HG03558 (cell line): ENCODE results near the gene RITA1.
A peak's percentile ranks its signal among the peaks of the same experiment; 100 is the strongest.
"Not testable (repeated sequence)": the region's sequence is repeated elsewhere in the genome, so short reads cannot be mapped to it uniquely, and the experiment has no call there.

Source experiments
- ATAC-seq: cut with Tn5 transposase; IDR thresholded peaks from one replicate; pipeline ENCODE4 v1.9.1; 2021; ENCODE audit warnings: moderate number of reproducible peaks; ENCODE audit not compliant: unreplicated experiment; ENCODE audit errors: extremely low read depth

The RITA1 gene, protein sequence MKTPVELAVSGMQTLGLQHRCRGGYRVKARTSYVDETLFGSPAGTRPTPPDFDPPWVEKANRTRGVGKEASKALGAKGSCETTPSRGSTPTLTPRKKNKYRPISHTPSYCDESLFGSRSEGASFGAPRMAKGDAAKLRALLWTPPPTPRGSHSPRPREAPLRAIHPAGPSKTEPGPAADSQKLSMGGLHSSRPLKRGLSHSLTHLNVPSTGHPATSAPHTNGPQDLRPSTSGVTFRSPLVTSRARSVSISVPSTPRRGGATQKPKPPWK

DNA sequence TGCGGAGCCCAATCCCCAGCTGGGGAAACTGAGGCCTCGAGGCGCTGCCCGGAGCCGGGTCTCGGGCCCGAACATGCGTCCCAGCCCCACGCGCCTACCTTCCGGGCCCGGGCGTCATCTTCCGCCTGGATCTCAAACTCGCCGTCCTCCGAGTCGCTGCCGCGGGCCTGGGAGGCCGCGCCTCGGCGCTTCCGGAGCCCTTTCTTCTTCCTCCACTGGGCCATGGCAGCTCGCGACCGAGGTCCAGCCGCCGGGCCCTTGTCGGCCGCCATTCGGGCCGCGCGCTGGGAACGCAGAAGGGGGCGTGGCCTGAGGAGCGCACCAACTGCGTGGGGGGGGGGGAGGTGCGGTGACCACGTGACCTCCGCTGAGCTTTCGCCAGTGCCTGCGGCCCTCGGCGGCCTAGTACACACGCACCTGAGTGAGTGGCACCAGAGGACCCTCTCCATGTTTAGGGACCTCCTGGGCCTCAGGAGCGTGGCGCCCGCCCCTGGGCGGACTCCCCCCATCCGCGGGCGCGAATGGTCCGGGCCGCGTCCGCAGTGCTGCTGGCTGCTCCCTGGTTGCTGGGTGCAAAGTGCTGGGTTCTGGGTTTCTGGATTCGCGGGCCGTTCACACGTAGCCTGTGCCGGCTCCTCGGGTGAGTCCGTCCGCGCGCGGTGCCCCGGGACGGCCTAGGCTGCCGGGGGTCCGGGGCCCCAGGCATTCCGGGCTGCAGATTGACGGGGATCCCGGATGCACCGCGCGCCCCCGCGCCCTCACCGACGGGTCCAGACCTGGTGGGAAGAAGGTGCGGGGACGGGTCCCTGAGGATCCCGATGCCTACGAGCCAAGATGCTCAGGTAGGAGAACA is at the start of gene RITA1, which contains the start of gene DDX54:
RITA1 (plus strand) TSS at position 542 of the 853 bp plus-strand sequence. CDS start 1,026 bp downstream, outside the sequence.
DDX54 (minus strand) TSS at position 299 of the 853 bp plus-strand sequence; CDS start at position 272, 27 bp downstream.
- peak; percentile 18 for ATAC-seq

- no peak for ATAC-seq
Observed at GRCh38 chr12:113136128-113136989, 49.2 kb upstream of the RITA1 start.

DNA sequence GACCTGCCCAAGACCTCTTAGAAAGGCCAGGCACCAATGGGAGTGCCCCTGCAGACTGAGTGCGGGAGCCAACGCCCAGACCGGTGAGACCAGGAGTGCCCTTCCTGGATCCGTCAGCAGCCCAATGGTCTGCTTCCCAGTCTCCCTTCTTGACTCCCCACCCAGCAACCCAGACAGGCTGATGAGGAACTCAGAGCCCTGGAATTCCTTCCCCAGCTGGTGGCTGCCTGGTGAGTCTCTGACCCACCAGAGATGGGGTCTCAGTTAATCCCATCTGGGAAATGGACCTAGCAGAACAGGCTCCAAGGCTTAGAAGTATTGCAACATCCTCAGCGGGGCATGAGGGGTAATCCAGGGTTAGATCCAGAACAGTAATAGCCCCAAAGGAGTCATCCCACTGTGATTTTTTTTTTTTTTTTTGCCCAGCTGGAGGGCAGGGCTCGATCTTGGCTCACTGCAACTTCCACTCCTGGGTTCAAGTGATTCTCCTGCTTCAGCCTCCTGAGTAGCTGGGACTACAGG is 48.5 kb upstream of the RITA1 start:
- ATAC-seq: no peak

- ATAC-seq: no peak
Observed at GRCh38 chr12:113137861-113138783, 47.4 kb upstream of the RITA1 start.

- ATAC-seq: no peak
Observed at GRCh38 chr12:113138826-113139225, 46.7 kb upstream of the RITA1 start.

DNA sequence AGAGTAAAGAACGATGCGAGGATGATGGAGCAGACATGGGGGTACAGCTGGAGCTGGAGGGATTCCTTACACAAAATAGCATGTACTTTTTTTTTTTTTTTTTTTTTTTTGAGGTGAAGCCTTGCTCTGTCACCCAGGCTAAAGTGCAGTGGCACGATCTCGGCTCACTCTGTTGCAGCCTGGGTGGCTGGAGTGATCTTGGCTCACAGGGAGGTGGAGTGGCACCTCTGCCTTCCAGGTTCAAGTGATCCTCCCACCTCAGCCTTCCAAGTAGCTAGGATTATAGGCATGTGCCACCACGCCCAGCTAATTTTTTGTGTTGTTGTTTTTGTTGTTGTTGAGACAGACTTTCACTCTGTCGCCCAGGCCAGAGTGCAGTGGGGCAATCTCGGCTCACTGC is 44.8 kb upstream of the RITA1 start:
- no peak for ATAC-seq

GRCh38 chr12:113141716-113142115 is 43.8 kb upstream of the RITA1 start:
- not testable (repeated sequence) for ATAC-seq

DNA sequence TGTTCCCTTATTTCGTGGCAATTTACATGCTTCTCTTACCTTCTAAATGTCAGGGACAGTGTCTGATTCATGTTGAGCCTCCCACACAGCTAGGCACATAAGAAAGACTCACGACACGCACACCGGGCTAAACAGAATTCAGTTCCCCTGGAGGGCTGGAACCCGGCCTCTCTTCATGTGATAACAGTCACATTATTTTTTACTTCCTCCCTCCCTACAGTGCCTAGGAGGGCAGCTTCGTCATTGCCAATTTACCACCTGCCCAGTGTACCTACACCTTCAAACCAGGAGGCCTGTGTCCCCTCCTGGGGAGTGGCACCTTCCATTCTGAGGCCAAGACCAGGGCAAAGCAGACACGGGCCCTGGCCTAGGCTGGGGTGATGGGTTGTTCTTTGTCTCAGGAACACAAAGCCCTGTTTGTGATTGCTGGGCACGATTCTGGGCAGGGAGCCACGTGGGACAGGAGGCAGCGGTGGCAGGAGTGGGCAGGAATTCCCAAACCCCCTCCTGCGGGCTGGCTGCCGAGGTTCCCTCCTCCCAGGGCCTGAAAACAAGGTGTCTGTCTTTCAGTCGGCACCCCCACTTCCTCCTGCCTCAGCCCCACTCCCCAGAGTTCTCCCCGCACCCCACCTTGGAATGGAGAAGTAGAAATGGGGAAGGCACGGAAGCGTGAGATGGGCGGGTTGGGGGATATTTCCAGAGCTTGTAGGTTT is 43.2 kb upstream of the RITA1 start:
- no peak for ATAC-seq

DNA sequence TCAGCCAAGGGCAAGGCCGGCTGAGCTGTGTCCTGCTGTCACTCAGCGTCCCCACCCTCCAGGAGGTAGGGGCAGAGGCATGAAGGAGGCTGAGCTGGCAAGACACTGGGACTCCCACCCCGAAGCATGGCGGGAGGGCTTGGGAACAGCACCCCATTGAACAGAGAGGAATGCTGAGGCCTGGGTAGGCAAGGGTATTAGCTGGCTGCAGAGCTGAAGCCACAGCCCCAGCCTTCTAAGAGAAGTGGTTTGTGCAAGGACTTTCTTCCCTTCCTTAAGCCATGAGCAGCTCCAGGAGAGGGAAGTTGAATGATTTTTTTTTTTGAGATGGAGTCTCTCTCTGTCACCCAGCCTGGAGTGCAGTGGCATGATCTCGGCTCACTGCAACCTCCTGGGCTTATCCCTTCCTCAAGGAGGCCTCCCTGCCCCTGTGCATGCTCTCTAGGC is 42.6 kb upstream of the RITA1 start:
- no peak for ATAC-seq

DNA sequence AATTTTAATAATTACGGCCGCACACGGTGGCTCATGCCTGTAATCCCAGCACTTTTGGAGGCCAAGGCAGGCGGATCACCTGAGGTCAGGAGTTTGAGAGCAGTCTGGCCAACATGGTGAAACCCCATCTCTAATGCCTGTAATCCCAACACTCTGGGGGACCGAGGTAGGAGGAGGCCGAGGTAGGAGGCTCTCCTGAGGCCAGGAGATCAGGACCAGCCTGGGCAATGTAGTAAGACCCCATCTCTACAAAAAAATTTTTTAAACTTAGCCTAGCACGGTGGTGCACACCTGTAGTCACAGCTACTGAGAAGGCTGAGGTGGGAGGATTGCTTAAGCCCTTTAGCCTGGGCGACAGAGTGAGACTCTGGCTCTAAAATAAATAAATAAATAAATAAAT is 41.6 kb upstream of the RITA1 start:
- ATAC-seq: no peak

- no peak for ATAC-seq
Observed at GRCh38 chr12:113144806-113145205, 40.7 kb upstream of the RITA1 start.

DNA sequence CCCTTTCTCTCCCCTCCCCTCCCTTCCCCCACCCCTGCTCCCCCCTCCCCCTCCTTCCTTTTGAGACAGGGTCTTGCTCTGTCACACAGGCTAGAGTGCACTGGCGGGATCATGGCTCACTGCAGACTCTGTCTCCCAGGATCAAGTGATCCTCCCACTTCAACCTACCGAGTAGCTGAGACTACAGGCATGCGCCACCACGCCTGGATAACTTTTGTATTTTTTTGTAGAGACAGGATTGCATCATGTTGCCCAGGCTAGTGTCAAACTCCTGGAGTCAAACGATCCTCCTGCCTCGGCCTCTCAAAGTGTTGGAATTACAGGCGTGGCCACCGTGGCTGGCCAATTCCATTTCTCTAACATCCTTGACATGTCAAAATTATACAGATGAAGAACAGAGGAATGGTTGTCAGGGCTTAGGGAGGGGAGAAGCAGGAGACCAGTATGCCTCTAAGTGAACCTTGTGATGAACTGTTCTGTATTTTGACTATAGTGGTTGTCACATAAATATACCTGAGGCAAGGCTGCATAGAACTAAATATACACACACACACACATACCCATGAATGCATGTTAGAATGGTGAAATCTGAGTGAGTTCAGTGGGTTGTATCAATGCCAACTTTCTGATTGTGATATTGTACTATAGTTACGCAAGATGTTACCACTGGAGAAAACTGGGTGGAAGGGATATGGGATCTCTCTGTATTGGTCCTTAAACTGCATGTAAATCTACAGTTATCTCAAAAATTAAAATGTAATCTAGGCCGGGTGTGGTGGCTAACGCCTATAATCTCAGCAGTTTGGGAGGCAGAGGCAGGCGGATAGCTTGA is 39.6 kb upstream of the RITA1 start:
- no peak for ATAC-seq

DNA sequence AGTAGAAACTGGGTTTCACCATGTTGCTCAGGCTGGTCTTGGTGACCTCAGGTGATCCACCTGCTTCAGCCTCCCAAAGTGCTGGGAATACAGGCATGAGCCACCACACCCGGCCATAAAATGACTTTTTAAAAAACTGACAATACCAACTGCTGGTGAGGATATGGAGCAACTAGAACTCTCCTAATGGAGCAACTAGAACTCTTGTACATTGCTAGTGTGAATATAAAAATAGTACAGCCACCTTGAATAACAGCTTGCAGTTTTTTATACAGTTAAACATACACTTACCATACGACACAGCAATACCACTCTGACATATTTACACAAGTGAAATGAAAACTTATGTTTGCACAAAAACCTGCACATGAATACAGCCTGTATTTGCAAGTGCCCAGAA is 38.5 kb upstream of the RITA1 start:
- no peak for ATAC-seq

DNA sequence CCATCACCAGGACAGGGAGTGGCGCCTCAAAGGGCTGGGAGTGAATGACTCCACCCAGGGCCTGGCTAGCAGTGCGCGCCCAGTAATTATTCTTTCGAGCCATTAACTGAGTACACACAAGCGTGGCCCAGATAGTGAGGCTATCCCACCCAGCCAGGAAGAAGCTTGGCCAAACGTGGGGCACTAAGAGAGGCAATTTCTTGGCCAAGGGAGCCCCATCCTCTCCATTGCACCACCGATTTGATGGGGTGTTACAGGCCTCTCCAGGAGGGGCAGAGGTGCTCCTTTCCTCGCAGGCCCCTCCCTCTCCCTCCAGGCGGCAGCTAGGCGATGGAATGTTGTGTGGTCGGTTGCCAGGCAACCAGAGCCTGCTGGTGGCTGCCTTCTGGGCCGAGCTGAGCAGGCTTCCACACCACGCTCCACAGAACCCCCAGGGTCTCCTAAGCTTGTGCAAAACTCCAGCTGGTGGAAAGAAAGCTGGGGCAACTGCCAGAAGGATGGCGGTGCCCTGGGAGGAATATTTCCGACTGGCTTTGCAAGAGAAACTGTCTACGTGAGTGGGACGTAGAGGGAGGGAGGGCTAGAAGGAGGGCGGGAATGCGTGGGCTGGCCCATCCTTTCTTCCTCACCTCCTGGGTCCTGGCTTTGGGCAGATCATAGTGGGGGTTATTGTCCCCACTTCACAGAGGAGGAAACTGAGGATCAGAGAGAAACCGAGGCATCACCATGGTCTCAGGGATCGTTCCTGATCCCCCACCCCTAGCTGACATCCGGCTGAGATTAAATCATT is 36.0 kb upstream of the RITA1 start, which contains the start of gene CFAP73:
CFAP73 (plus strand) TSS at position 364 of the 790 bp plus-strand sequence; CDS start at position 498, 134 bp downstream.
- ATAC-seq: no peak

DNA sequence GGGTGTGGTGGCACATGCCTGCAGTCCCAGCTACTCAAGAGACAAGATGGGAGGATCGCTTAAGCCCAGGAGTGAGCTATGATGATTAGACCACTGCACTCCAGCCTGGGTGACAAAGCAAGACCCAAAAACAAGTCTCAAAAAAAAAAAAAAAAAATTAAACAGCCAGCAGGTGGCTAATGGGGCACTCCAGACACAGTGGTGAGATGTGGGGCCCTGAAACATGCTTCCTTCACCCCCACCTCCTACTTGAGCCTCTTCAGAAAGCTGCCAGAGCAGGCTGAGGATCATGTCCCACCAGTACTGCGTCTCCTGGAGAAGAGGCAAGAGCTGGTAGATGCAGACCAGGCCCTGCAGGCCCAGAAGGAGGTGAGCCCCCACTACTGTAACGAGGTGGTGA is 33.9 kb upstream of the RITA1 start:
- no peak for ATAC-seq

- no peak for ATAC-seq
Observed at GRCh38 chr12:113152196-113152834, 33.2 kb upstream of the RITA1 start.
